Kasumi-1 (cell line): ENCODE results near the gene STAB1.
A peak's percentile ranks its signal among the peaks of the same experiment; 100 is the strongest.

Experiments used
- DNase-seq, 2 experiments: peaks; one replicate each; lab custom pipeline; 2025; lab: John Stamatoyannopoulos, UW

The STAB1 gene

DNA sequence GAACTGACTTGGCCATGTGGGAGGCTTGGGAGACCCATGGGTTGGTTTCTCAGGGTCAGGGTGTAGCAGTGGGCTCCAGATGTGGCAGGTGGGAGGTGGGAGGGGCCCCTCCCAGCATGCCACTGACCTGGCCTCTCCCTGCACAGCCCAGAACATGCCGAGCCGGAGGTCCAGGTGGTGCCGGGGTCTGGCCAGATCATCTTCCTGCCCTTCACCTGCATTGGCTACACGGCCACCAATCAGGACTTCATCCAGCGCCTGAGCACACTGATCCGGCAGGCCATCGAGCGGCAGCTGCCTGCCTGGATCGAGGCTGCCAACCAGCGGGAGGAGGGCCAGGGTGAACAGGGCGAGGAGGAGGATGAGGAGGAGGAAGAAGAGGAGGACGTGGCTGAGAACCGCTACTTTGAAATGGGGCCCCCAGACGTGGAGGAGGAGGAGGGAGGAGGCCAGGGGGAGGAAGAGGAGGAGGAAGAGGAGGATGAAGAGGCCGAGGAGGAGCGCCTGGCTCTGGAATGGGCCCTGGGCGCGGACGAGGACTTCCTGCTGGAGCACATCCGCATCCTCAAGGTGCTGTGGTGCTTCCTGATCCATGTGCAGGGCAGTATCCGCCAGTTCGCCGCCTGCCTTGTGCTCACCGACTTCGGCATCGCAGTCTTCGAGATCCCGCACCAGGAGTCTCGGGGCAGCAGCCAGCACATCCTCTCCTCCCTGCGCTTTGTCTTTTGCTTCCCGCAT lies 7.9 kb upstream of the STAB1 start:
- DNase-seq, result no peak

GRCh38 chr3:52487788-52488691 lies 7.1 kb upstream of the STAB1 start:
- DNase-seq, result no peak

- no peak for DNase-seq
Measured at GRCh38 chr3:52488746-52489145, 6.4 kb upstream of the STAB1 start.

GRCh38 chr3:52489453-52489852 lies 5.7 kb upstream of the STAB1 start:
- no peak for DNase-seq

DNA sequence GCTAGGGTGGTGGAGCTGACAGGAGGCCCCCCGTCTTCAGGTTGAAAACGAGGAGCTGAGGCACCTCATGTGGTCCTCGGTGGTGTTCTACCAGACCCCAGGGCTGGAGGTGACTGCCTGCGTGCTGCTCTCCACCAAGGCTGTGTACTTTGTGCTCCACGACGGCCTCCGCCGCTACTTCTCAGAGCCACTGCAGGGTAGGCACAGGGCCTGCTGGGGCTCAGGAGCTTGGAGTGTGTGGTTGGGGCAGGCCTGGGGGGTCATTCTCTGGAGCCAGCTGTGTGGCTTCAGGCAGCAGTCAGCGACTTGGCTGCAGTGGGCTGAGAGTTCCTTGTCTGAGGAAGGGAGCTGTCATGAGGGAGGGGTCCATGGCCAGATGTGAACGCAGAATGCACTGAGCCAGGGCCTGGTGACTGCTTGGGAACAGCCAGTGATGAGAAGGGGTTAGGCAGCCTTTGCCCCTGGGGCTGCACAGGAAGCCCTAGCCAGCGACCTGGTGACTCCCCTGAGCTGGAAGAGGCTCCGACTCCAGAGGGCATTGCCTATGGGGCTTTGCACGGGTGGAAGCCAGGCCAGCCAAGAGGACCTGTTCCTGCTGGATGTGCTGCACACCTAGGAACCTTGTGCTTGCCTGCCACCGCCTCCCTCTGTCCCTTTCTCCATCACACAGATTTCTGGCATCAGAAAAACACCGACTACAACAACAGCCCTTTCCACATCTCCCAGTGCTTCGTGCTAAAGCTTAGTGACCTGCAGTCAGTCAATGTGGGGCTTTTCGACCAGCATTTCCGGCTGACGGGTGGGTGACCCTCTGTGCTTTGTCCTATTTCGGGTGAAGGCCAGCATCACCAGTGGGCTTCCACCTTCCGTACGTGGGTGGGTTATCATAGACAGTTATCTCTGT lies 4.9 kb upstream of the STAB1 start:
- peak; percentile 43 to 47 for DNase-seq

GRCh38 chr3:52490939-52491526 lies 4.1 kb upstream of the STAB1 start:
- peak; percentile 86 to 90 for DNase-seq

DNA sequence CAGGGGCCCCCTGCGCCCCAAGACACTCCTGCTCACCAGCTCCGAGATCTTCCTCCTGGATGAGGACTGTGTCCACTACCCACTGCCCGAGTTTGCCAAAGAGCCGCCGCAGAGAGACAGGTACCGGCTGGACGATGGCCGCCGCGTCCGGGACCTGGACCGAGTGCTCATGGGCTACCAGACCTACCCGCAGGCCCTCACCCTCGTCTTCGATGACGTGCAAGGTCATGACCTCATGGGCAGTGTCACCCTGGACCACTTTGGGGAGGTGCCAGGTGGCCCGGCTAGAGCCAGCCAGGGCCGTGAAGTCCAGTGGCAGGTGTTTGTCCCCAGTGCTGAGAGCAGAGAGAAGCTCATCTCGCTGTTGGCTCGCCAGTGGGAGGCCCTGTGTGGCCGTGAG lies 3.1 kb upstream of the STAB1 start:
- DNase-seq, result no peak

GRCh38 chr3:52493232-52494017 lies 1.7 kb upstream of the STAB1 start:
- DNase-seq, result no peak

- peak in 1 of 2 experiments; percentile 6 for DNase-seq
Measured at GRCh38 chr3:52494445-52494844, 693 bp upstream of the STAB1 start.

GRCh38 chr3:52495777-52496602 lies 852 bp downstream of the STAB1 start:
- no peak for DNase-seq

DNA sequence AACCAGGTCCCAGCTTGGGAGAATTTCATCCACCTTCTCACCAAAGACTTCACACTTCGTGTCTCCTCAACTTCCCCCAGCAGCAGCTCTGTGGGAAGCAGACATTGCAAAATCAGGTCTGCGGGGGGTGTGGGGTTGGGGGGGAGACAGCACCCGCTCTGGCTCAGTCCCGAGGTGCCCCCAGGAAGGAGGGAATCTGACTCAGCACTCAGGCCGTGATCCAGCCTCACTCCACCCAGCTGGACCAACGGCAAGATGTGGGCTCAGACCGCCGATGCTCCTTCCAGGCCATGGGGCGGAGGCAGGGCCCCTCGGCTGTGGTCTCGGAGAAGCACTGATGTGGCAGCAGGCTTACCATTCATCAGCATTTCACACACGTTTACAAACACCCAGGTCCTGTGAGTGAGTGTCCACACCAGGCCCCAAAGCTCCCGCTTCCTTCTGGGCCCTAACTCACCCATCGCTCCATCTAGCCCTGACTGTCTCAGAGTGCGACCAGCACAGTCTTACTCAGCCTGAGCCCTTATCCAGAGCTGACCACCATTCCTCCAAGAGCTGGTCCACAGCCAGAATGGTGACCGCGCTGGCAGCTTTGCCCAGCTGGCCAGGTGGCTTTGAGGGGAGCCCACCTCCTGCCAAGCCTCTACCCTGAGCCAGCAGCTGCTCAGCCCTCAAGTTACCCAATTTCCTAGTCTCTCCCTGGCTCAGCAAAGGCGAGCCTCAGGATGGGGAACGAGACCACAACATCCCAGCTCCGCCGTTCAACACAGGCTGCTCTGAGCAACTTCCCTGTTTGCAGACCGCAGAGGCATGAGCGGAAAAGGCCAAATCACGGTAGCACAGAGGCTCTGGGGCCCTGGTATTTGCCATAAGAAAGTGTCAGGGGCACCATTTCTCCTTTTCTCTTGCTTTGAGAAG lies 3.3 kb downstream of the STAB1 start:
- peak; percentile 96 to 98 for DNase-seq

GRCh38 chr3:52501046-52501445 lies 5.9 kb downstream of the STAB1 start:
- no peak for DNase-seq

DNA sequence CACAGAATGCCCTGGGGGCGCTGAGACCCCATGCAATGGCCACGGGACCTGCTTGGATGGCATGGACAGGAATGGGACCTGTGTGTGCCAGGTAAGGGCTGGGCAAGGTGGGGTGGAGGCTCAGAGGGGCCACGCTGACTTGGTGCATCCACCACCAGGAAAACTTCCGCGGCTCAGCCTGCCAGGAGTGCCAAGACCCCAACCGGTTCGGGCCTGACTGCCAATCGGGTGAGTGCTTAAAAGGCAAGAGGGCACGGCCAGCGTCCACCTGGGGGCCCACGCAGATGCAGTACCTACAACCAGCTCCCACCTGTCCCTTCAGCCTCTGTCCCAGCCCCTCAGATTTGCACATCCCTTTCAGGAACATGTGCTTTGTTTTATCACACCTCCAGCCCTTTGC lies 6.9 kb downstream of the STAB1 start:
- no peak for DNase-seq

DNA sequence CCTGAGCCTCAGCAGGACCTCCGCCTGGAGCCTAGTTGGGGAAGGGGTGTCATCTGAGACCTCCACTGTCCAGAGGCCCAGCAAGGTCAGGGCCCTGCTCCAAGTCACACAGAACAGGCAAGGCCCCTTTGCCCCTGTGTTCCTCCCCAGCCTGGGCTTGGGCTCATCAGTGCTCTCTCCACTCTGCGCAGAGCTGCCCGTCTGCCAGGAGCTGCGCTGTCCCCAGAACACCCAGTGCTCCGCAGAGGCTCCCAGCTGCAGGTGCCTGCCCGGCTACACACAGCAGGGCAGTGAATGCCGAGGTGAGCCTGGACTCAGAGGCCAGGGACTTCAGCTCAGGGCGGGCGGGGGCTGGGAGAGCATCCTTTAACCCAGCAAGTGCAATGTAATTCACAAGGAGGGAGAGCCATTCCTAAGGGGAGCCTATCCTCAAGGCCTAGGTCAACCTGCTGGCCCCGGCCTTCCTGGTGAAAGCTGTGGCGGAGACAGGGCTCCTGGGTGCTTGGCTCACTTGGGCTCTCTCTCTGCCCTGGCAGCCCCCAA lies 7.7 kb downstream of the STAB1 start:
- DNase-seq, result no peak

GRCh38 chr3:52503788-52504424 lies 8.8 kb downstream of the STAB1 start:
- no peak for DNase-seq

GRCh38 chr3:52504977-52505376 lies 9.8 kb downstream of the STAB1 start:
- no peak for DNase-seq

- no peak for DNase-seq
Measured at GRCh38 chr3:52506266-52506966, 11.3 kb downstream of the STAB1 start.

GRCh38 chr3:52507359-52507758 lies 12.2 kb downstream of the STAB1 start:
- DNase-seq, result no peak
